Endodermal cell (in vitro differentiated cells): Measurements from ENCODE around the gene CPTP. TPM values are rescaled to one million over a fixed set of nuclear protein-coding genes. Genes with fewer than 3 reads are reported as not detected.

Experiments used
- DNase-seq: peaks from one replicate; pipeline ENCODE4 v3.0.0-alpha.2; 2017
- H3K27ac ChIP-seq: 2 replicates; pipeline ENCODE4 v1.5.1; 2013; ENCODE audit warnings: mild to moderate bottlenecking, low read depth, low read length, moderate library complexity
- H3K27me3 ChIP-seq: 2 replicates; pipeline ENCODE4 v1.6.1; 2013; ENCODE audit warnings: mild to moderate bottlenecking, low read length, moderate library complexity; ENCODE audit not compliant: insufficient read depth, control insufficient read depth, poor library complexity, severe bottlenecking
- H3K36me3 ChIP-seq: 2 replicates; pipeline ENCODE4 v1.7.0; 2013; ENCODE audit warnings: mild to moderate bottlenecking, low read length, moderate library complexity; ENCODE audit not compliant: control insufficient read depth, insufficient read depth
- H3K4me1 ChIP-seq: one replicate; pipeline ENCODE4 v1.7.0; 2013; ENCODE audit warnings: low read length; ENCODE audit not compliant: control insufficient read depth, insufficient read depth
- H3K4me3 ChIP-seq: 2 replicates; pipeline ENCODE4 v1.5.1; 2013; ENCODE audit warnings: mild to moderate bottlenecking, low read length, moderate library complexity
- H3K9ac ChIP-seq: 2 replicates; pipeline ENCODE4 v1.6.1; 2013; ENCODE audit warnings: mild to moderate bottlenecking, low read length, moderate library complexity; ENCODE audit not compliant: poor library complexity, severe bottlenecking; ENCODE audit errors: extremely low read depth
- H3K9me3 ChIP-seq: 2 replicates; pipeline ENCODE4 v1.6.1; 2013; ENCODE audit warnings: mild to moderate bottlenecking, low read length, moderate library complexity; ENCODE audit not compliant: control insufficient read depth
- H3K27ac Mint-ChIP-seq: 2 replicates; pipeline ENCODE4 v1.8.0; 2020; ENCODE audit warnings: mixed read lengths
- H3K27me3 Mint-ChIP-seq: 2 replicates; pipeline ENCODE4 v1.8.0; 2021; ENCODE audit warnings: mild to moderate bottlenecking, mixed read lengths; ENCODE audit not compliant: insufficient read depth
- H3K36me3 Mint-ChIP-seq: 2 replicates; pipeline ENCODE4 v1.8.0; 2020; ENCODE audit warnings: low read depth, mixed read lengths
- H3K4me1 Mint-ChIP-seq: 2 replicates; pipeline ENCODE4 v1.8.0; 2020; ENCODE audit warnings: mixed read lengths
- H3K4me3 Mint-ChIP-seq: 2 replicates; pipeline ENCODE4 v1.8.0; 2020; ENCODE audit warnings: mild to moderate bottlenecking, moderate library complexity, mixed read lengths
- H3K9me3 Mint-ChIP-seq: 2 replicates; pipeline ENCODE4 v1.8.0; 2020; ENCODE audit warnings: mild to moderate bottlenecking, mixed read lengths
- WGBS, 2 experiments: methylation state at CpG; one replicate each; pipeline versions ENCODE4 v1.1.5 to v1.1.7; 2013; ENCODE audit warnings: missing lambda C conversion rate in 2 of 2, mixed read lengths in 1 of 2; ENCODE audit not compliant: insufficient coverage in 1 of 2, insufficient read length in 1 of 2; 5-methylcytosine and 5-hydroxymethylcytosine counted together
- total RNA-seq, 2 donors: library from RNA; stranded (reverse); fragmentation: NEBNext Ultra II Directional in 1 of 2; extraction: Animal tissue kit (Norgen Biotek cat#: 25700) in 1 of 2; gene quantifications; 2 replicates in 1 of 2; 3 replicates in 1 of 2; pipeline ENCODE4 v1.2.1, GENCODE V29; 2021
- TF ChIP-seq, protein P1 (sequence below): fragments of 200-600 bp; sonication (generic); conservative IDR thresholded peaks from 2 replicates; pipeline ENCODE4 v1.5.0; 2021; ENCODE audit warnings: antibody characterized with exemption, mild to moderate bottlenecking

The CPTP gene
- total RNA-seq, 2 donors from 2014 or later, result 12.0 to 13.6 TPM

- no peak for DNase-seq
- Histone ChIP-seq H3K36me3 (no peaks in the 10 kb centered on the region), H3K27me3 (no peaks in the 10 kb centered on the region), H3K9me3 (no peaks in the 10 kb centered on the region), H3K27ac (no peak overlapping the region), H3K9ac (no peak overlapping the region), H3K4me3 (no peak overlapping the region), H3K4me1 (no peaks in the 10 kb centered on the region)
- Mint-ChIP-seq H3K27me3 (no peaks in the 10 kb centered on the region), H3K4me1 (no peaks in the 10 kb centered on the region), H3K27ac (no peak overlapping the region), H3K4me3 (no peak overlapping the region), H3K36me3 (no peaks in the 10 kb centered on the region), H3K9me3 (peaks cover 2% of the 10 kb centered on the region)
- WGBS, 2 experiments, result 88 to 100% methylated on average over 3 to 28 of the region's 28 CpGs
- TF ChIP-seq, protein P1, sequence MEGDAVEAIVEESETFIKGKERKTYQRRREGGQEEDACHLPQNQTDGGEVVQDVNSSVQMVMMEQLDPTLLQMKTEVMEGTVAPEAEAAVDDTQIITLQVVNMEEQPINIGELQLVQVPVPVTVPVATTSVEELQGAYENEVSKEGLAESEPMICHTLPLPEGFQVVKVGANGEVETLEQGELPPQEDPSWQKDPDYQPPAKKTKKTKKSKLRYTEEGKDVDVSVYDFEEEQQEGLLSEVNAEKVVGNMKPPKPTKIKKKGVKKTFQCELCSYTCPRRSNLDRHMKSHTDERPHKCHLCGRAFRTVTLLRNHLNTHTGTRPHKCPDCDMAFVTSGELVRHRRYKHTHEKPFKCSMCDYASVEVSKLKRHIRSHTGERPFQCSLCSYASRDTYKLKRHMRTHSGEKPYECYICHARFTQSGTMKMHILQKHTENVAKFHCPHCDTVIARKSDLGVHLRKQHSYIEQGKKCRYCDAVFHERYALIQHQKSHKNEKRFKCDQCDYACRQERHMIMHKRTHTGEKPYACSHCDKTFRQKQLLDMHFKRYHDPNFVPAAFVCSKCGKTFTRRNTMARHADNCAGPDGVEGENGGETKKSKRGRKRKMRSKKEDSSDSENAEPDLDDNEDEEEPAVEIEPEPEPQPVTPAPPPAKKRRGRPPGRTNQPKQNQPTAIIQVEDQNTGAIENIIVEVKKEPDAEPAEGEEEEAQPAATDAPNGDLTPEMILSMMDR, result no peak
Measured at GRCh38 chr1:1291023-1291528, 33.5 kb upstream of the CPTP start.

GRCh38 chr1:1291548-1292441 is 32.8 kb upstream of the CPTP start:
- no peaks in the 10 kb centered on the region for H3K27me3 Mint-ChIP-seq
- H3K4me3 ChIP-seq, result no peak overlapping the region
- no peaks in the 10 kb centered on the region for H3K4me1 Mint-ChIP-seq
- H3K36me3 ChIP-seq, result no peaks in the 10 kb centered on the region
- peak overlapping the region; percentile 6 for H3K27ac ChIP-seq
- 74 to 82% methylated on average over 25 to 45 of the region's 45 CpGs for WGBS, 2 experiments
- H3K9me3 ChIP-seq, result no peaks in the 10 kb centered on the region
- DNase-seq, result peak; percentile 93
- TF ChIP-seq, protein P1, result peak; percentile 85
- H3K27ac Mint-ChIP-seq, result no peak overlapping the region
- H3K9ac ChIP-seq, result no peak overlapping the region
- H3K9me3 Mint-ChIP-seq, result peaks cover 2% of the 10 kb centered on the region
- no peaks in the 10 kb centered on the region for H3K36me3 Mint-ChIP-seq
- H3K27me3 ChIP-seq, result no peaks in the 10 kb centered on the region
- H3K4me3 Mint-ChIP-seq, result no peak overlapping the region
- no peaks in the 10 kb centered on the region for H3K4me1 ChIP-seq

- no peak overlapping the region for H3K4me3 Mint-ChIP-seq
- 86 to 88% methylated on average over 8 to 9 of the region's 9 CpGs for WGBS, 2 experiments
- H3K27ac Mint-ChIP-seq, result no peak overlapping the region
Measured at GRCh38 chr1:1292442-1292779, 32.2 kb upstream of the CPTP start.

More at GRCh38 chr1:1292442-1292779, 32.2 kb upstream of the CPTP start:
- TF ChIP-seq, protein P1, result no peak
- Histone ChIP-seq H3K27me3 (no peaks in the 10 kb centered on the region), H3K27ac (no peak overlapping the region), H3K9me3 (no peaks in the 10 kb centered on the region), H3K9ac (no peak overlapping the region), H3K4me1 (no peaks in the 10 kb centered on the region), H3K4me3 (no peak overlapping the region), H3K36me3 (no peaks in the 10 kb centered on the region)
- H3K9me3 Mint-ChIP-seq, result peaks cover 2% of the 10 kb centered on the region
- no peaks in the 10 kb centered on the region for H3K36me3 Mint-ChIP-seq
- no peak for DNase-seq
- no peaks in the 10 kb centered on the region for H3K4me1 Mint-ChIP-seq
- H3K27me3 Mint-ChIP-seq, result no peaks in the 10 kb centered on the region
